A673 (cell line): ENCODE results near the gene CCDC6. TPM values are rescaled to one million over a fixed set of nuclear protein-coding genes. Genes with fewer than 3 reads are reported as not detected.

Experiments
- BruUV-seq: library from RNA; stranded (reverse); fragments of 400-500 nt; replicated peaks from 2 replicates; lab custom pipeline; 2021; lab: Mats Ljungman, UMichigan
- CTCF ChIA-PET: fragments of 300-600 bp; sonication (Branson Sonifier 250); formaldehyde crosslinking; loops from one replicate; lab custom pipeline; 2022; ENCODE audit warnings: antibody characterized with exemption; lab: Charles Lee
- POLR2A ChIA-PET: fragments of 300-600 bp; sonication (Branson Sonifier 250); formaldehyde crosslinking; loops from one replicate; lab custom pipeline; 2022; ENCODE audit warnings: antibody characterized with exemption; ENCODE audit not compliant: low non-redundant PET; lab: Charles Lee
- DNase-seq: peaks from one replicate; pipeline ENCODE4 v3.0.0-alpha.2; 2015; ENCODE audit warnings: low spot score
- H3K27ac ChIP-seq: fragments of 200-600 bp; sonication (generic); 2 replicates; pipeline ENCODE4 v1.5.1; 2016; ENCODE audit warnings: mixed run types, low read depth, mild to moderate bottlenecking, mixed read lengths, antibody characterized with exemption, low read length; ENCODE audit not compliant: poor library complexity, severe bottlenecking
- H3K27me3 ChIP-seq: fragments of 200-600 bp; sonication (generic); replicated peaks from 2 replicates; pipeline ENCODE4 v1.6.1; 2017; ENCODE audit warnings: mixed run types, low read depth, mild to moderate bottlenecking, mixed read lengths, antibody characterized with exemption, low read length; ENCODE audit not compliant: insufficient read depth, poor library complexity
- H3K36me3 ChIP-seq: fragments of 200-600 bp; sonication (generic); 2 replicates; pipeline ENCODE4 v1.6.1; 2016; ENCODE audit warnings: mixed run types, mild to moderate bottlenecking, mixed read lengths, antibody characterized with exemption, low read length; ENCODE audit not compliant: insufficient read depth, poor library complexity, severe bottlenecking
- H3K4me1 ChIP-seq: fragments of 200-600 bp; sonication (generic); 2 replicates; pipeline ENCODE4 v1.6.1; 2017; ENCODE audit warnings: mixed run types, mild to moderate bottlenecking, mixed read lengths, antibody characterized with exemption, low read length; ENCODE audit not compliant: insufficient read depth, poor library complexity, severe bottlenecking
- H3K4me3 ChIP-seq: fragments of 200-600 bp; sonication (generic); 2 replicates; pipeline ENCODE4 v1.5.1; 2016; ENCODE audit warnings: low read depth, mixed run types, mild to moderate bottlenecking, mixed read lengths, low read length; ENCODE audit not compliant: poor library complexity, severe bottlenecking
- H3K9me3 ChIP-seq: fragments of 200-600 bp; sonication (generic); 2 replicates; pipeline ENCODE4 v1.6.1; 2016; ENCODE audit warnings: mixed run types, low read depth, mild to moderate bottlenecking, mixed read lengths, antibody characterized with exemption, low read length; ENCODE audit not compliant: poor library complexity, severe bottlenecking
- CTCF ChIP-seq: fragments of 300-800, 200-600 bp; sonication (generic); conservative IDR thresholded peaks from 2 replicates; pipeline ENCODE4 v1.5.1; 2017; ENCODE audit warnings: low read depth, mild to moderate bottlenecking, antibody characterized with exemption, low read length, moderate library complexity, mixed read lengths
- EZH2 ChIP-seq: fragments of 200-600 bp; sonication (generic); IDR thresholded peaks from 2 replicates; pipeline ENCODE4 v1.6.1; 2017; ENCODE audit warnings: borderline replicate concordance, low read depth, mild to moderate bottlenecking, mixed read lengths, antibody characterized with exemption, low read length; ENCODE audit not compliant: poor library complexity, severe bottlenecking
- intact Hi-C: fragments of 100-400 bp; cut with micrococcal nuclease; formaldehyde crosslinking; loops from one replicate; pipeline ENCODE4 v1.10.0; 2022; ENCODE audit not compliant: unreplicated experiment
- total RNA-seq: library from RNA; stranded (reverse); gene quantifications from 2 replicates; pipeline ENCODE4 v1.2.3, GENCODE V29; 2021

CCDC6 gene
- total RNA-seq, 1 experiment from 2014 or later, result 28.1 TPM

GRCh38 chr10:59829024-59829423 lies 77.3 kb downstream of the CCDC6 start:
- H3K27me3 ChIP-seq, result no peaks in the 10 kb centered on the region
- BruUV-seq, result no TSS peak
- intact Hi-C loops, result no loop called here
- DNase-seq, result no peak
- no peaks in the 10 kb centered on the region for H3K9me3 ChIP-seq
- ChIA-PET CTCF (no interaction called here), POLR2A (no interaction called here)
- H3K27ac ChIP-seq, result no peak overlapping the region
- TF ChIP-seq EZH2 (no peak), CTCF (no peak)
- H3K36me3 ChIP-seq, result peaks cover 2% of the 10 kb centered on the region
- no peak overlapping the region for H3K4me3 ChIP-seq
- no peaks in the 10 kb centered on the region for H3K4me1 ChIP-seq

GRCh38 chr10:59825932-59826331 lies 80.4 kb downstream of the CCDC6 start:
- no peak overlapping the region for H3K4me3 ChIP-seq
- peaks cover 2% of the 10 kb centered on the region for H3K36me3 ChIP-seq
- H3K27me3 ChIP-seq, result no peaks in the 10 kb centered on the region
- no TSS peak for BruUV-seq
- ChIA-PET POLR2A (no interaction called here), CTCF (no interaction called here)
- TF ChIP-seq EZH2, result no peak
- TF ChIP-seq CTCF, result no peak
- no peak overlapping the region for H3K27ac ChIP-seq
- intact Hi-C loops, result no loop called here
- no peaks in the 10 kb centered on the region for H3K4me1 ChIP-seq
- no peak for DNase-seq
- H3K9me3 ChIP-seq, result no peaks in the 10 kb centered on the region

- Histone ChIP-seq H3K4me3 (no peak overlapping the region), H3K36me3 (no peaks in the 10 kb centered on the region), H3K4me1 (peaks cover 14% of the 10 kb centered on the region), H3K27me3 (no peaks in the 10 kb centered on the region), H3K27ac (no peak overlapping the region), H3K9me3 (no peaks in the 10 kb centered on the region)
- no peak for DNase-seq
- no TSS peak for BruUV-seq
- CTCF ChIA-PET, result no interaction called here
- intact Hi-C loops, result no loop called here
- TF ChIP-seq CTCF (no peak), EZH2 (no peak)
- POLR2A ChIA-PET, result no interaction called here
These were observed 82.6 kb downstream of the CCDC6 start for GRCh38 chr10:59823751-59824150.
